GM10847 (cell line): ENCODE data around the gene TNFAIP8.

Experiments used
- POLR2A ChIP-seq: IDR thresholded peaks from 2 replicates; pipeline ENCODE4 v1.6.1; 2011; ENCODE audit not compliant: insufficient read length; ENCODE audit errors: extremely low read depth

TNFAIP8 gene

GRCh38 chr5:119354537-119355243 is 1.1 kb upstream of the TNFAIP8 start:
- no peak for TF ChIP-seq POLR2A

- TF ChIP-seq POLR2A, result no peak
These were observed 578 bp upstream of the TNFAIP8 start for GRCh38 chr5:119355244-119355638.

- TF ChIP-seq POLR2A, result no peak
These were observed 881 bp downstream of the TNFAIP8 start for GRCh38 chr5:119356612-119357188.

- no peak for TF ChIP-seq POLR2A
These were observed 1.5 kb downstream of the TNFAIP8 start for GRCh38 chr5:119357270-119357669.

GRCh38 chr5:119357808-119358529 is 2.1 kb downstream of the TNFAIP8 start:
- no peak for TF ChIP-seq POLR2A

GRCh38 chr5:119358530-119358900 is 2.7 kb downstream of the TNFAIP8 start:
- TF ChIP-seq POLR2A, result no peak

GRCh38 chr5:119358901-119359603 is 3.2 kb downstream of the TNFAIP8 start:
- TF ChIP-seq POLR2A, result no peak

GRCh38 chr5:119359737-119360413 is 4.1 kb downstream of the TNFAIP8 start:
- TF ChIP-seq POLR2A, result no peak

GRCh38 chr5:119360905-119361593 is 5.2 kb downstream of the TNFAIP8 start:
- TF ChIP-seq POLR2A, result no peak

- TF ChIP-seq POLR2A, result no peak
These were observed 5.8 kb downstream of the TNFAIP8 start for GRCh38 chr5:119361594-119362125.

- TF ChIP-seq POLR2A, result no peak
These were observed 6.9 kb downstream of the TNFAIP8 start for GRCh38 chr5:119362714-119363113.

GRCh38 chr5:119363271-119363670 is 7.5 kb downstream of the TNFAIP8 start:
- no peak for TF ChIP-seq POLR2A

- no peak for TF ChIP-seq POLR2A
These were observed 8.1 kb downstream of the TNFAIP8 start for GRCh38 chr5:119363936-119364335.

GRCh38 chr5:119365847-119366539 is 10.2 kb downstream of the TNFAIP8 start:
- no peak for TF ChIP-seq POLR2A

- no peak for TF ChIP-seq POLR2A
These were observed 10.7 kb downstream of the TNFAIP8 start for GRCh38 chr5:119366540-119366881.
